SKM-1 treated with dmso at 0.1 percent for 144 hours (cell line): ENCODE results near the gene H2BK1.

Source experiments
- DNase-seq: peaks from one replicate; lab custom pipeline; 2025; ENCODE audit not compliant: unreplicated experiment; lab: John Stamatoyannopoulos, UW

H2BK1 gene

GRCh38 chr7:151179946-151180345, 30.3 kb downstream of the H2BK1 start:
- DNase-seq: no peak

GRCh38 chr7:151179287-151179860, 30.9 kb downstream of the H2BK1 start:
- DNase-seq: no peak

- DNase-seq: no peak
Measured at GRCh38 chr7:151178831-151179230, 31.5 kb downstream of the H2BK1 start.

- DNase-seq: no peak
Measured at GRCh38 chr7:151178236-151178635, 32.1 kb downstream of the H2BK1 start.

- no peak for DNase-seq
Measured at GRCh38 chr7:151177310-151177709, 33.0 kb downstream of the H2BK1 start.

GRCh38 chr7:151176401-151176800, 33.9 kb downstream of the H2BK1 start:
- no peak for DNase-seq

GRCh38 chr7:151175793-151176311, 34.4 kb downstream of the H2BK1 start:
- DNase-seq: no peak

- no peak for DNase-seq
Measured at GRCh38 chr7:151175047-151175792, 35.1 kb downstream of the H2BK1 start.

GRCh38 chr7:151174246-151175046, 35.8 kb downstream of the H2BK1 start:
- DNase-seq: no peak

GRCh38 chr7:151173386-151174245, 36.7 kb downstream of the H2BK1 start:
- DNase-seq: no peak

GRCh38 chr7:151172273-151173141, 37.8 kb downstream of the H2BK1 start:
- DNase-seq: peak; percentile 27

GRCh38 chr7:151168787-151169162, 41.5 kb downstream of the H2BK1 start:
- no peak for DNase-seq

- no peak for DNase-seq
Measured at GRCh38 chr7:151168003-151168786, 42.1 kb downstream of the H2BK1 start.

- DNase-seq: no peak
Measured at GRCh38 chr7:151167197-151167961, 42.9 kb downstream of the H2BK1 start, which contains the start of gene GBX1. TSS of gene GBX1 (minus strand) at chr7:151167694. CDS start at chr7:151167548, 146 bp downstream.

GRCh38 chr7:151166629-151167196, 43.6 kb downstream of the H2BK1 start:
- no peak for DNase-seq

GRCh38 chr7:151161757-151162156, 48.5 kb downstream of the H2BK1 start:
- no peak for DNase-seq
